Measurements from ENCODE around the gene CDHR3.
A peak's percentile ranks its signal among the peaks of the same experiment; 100 is the strongest.

Gene CDHR3

GRCh38 chr7:106071999-106072714 is 109.1 kb downstream of the CDHR3 start:
- H3K27me3 ChIP-seq (ENCODE audit: control insufficient read depth in 3 of 3, insufficient read depth in 3 of 3, low read depth in 1 of 3, low read length in 3 of 3), result peaks cover 0 to 7% (median 0%) of the 10 kb centered on the region in 3 experiments
- H2BK12ac ChIP-seq (ENCODE audit: low read length), result no peak overlapping the region
- no peaks in the 10 kb centered on the region for H3K36me3 ChIP-seq (replicated peaks in 1 of 2; ENCODE audit: control insufficient read depth in 2 of 2, insufficient read depth in 2 of 2, low read length in 2 of 2)
- H3K4me1 ChIP-seq (ENCODE audit: control insufficient read depth in 2 of 2, insufficient read depth in 1 of 2, low read depth in 1 of 2, low read length in 2 of 2), result peaks cover 0 to 6% of the 10 kb centered on the region in 2 donors
- DNase-seq (ENCODE audit: low spot score), result no peak
- no peak overlapping the region for H3K4me3 ChIP-seq (ENCODE audit: low read length in 2 of 2)
- no peak overlapping the region for H3K14ac ChIP-seq (ENCODE audit: low read length)
- no peaks in the 10 kb centered on the region for H3K79me1 ChIP-seq (ENCODE audit: low read depth, low read length)
- no peak overlapping the region for H2AFZ ChIP-seq (ENCODE audit: low read length)
- H4K8ac ChIP-seq (ENCODE audit: low read depth, low read length), result no peak overlapping the region
- H3K27ac ChIP-seq (replicated peaks; ENCODE audit: low read length), result no peak overlapping the region
- no peak overlapping the region for H2AK5ac ChIP-seq (ENCODE audit: low read depth, low read length)
- no CpG with 5 or more reads among the region's 9 CpGs for WGBS, 2 donors (ENCODE audit: extremely low coverage in 2 of 2, insufficient read length in 2 of 2, insufficient replicate concordance in 1 of 2)
- H3K4me2 ChIP-seq (ENCODE audit: insufficient read depth, low read length, poor library complexity, severe bottlenecking), result no peak overlapping the region
- H3K23ac ChIP-seq (ENCODE audit: low read depth, low read length, poor library complexity), result no peak overlapping the region
- H2BK15ac ChIP-seq (ENCODE audit: low read length), result no peak overlapping the region
- no peak overlapping the region for H3K18ac ChIP-seq (ENCODE audit: low read length)
- no peak overlapping the region for H4K91ac ChIP-seq (ENCODE audit: low read depth, low read length, poor library complexity)
- no peak overlapping the region for H2BK120ac ChIP-seq (ENCODE audit: low read depth, low read length)
- no peaks in the 10 kb centered on the region for H3K9me3 ChIP-seq (replicated peaks in 1 of 2; ENCODE audit: control insufficient read depth in 2 of 2, insufficient read depth in 1 of 2, low read depth in 1 of 2, low read length in 2 of 2)
- no peak overlapping the region for H3K4ac ChIP-seq (ENCODE audit: low read length)
- no peak overlapping the region for H2BK5ac ChIP-seq (ENCODE audit: low read length)
- H3K9ac ChIP-seq (ENCODE audit: low read depth, low read length, poor library complexity), result no peak overlapping the region

GRCh38 chr7:106072715-106073091 is 109.6 kb downstream of the CDHR3 start:
- Histone ChIP-seq H3K79me1 (ENCODE audit: low read depth, low read length) (no peaks in the 10 kb centered on the region), H2BK5ac (ENCODE audit: low read length) (no peak overlapping the region), H3K23ac (ENCODE audit: low read depth, low read length, poor library complexity) (no peak overlapping the region), H4K8ac (ENCODE audit: low read depth, low read length) (no peak overlapping the region), H2AFZ (ENCODE audit: low read length) (no peak overlapping the region), H3K4me3 (ENCODE audit: low read length in 2 of 2) (no peak overlapping the region), H3K4me2 (ENCODE audit: insufficient read depth, low read length, poor library complexity, severe bottlenecking) (no peak overlapping the region), H3K14ac (ENCODE audit: low read length) (no peak overlapping the region), H3K27ac (replicated peaks; ENCODE audit: low read length) (no peak overlapping the region), H3K9me3 (replicated peaks in 1 of 2; ENCODE audit: control insufficient read depth in 2 of 2, insufficient read depth in 1 of 2, low read depth in 1 of 2, low read length in 2 of 2) (no peaks in the 10 kb centered on the region), H3K27me3 (ENCODE audit: control insufficient read depth in 3 of 3, insufficient read depth in 3 of 3, low read depth in 1 of 3, low read length in 3 of 3) (peaks cover 0 to 5% (median 0%) of the 10 kb centered on the region in 3 experiments), H3K4ac (ENCODE audit: low read length) (no peak overlapping the region), H2BK120ac (ENCODE audit: low read depth, low read length) (no peak overlapping the region), H2AK5ac (ENCODE audit: low read depth, low read length) (no peak overlapping the region), H2BK15ac (ENCODE audit: low read length) (no peak overlapping the region), H3K18ac (ENCODE audit: low read length) (no peak overlapping the region), H3K36me3 (replicated peaks in 1 of 2; ENCODE audit: control insufficient read depth in 2 of 2, insufficient read depth in 2 of 2, low read length in 2 of 2) (no peaks in the 10 kb centered on the region), H3K9ac (ENCODE audit: low read depth, low read length, poor library complexity) (no peak overlapping the region), H2BK12ac (ENCODE audit: low read length) (no peak overlapping the region), H3K4me1 (ENCODE audit: control insufficient read depth in 2 of 2, insufficient read depth in 1 of 2, low read depth in 1 of 2, low read length in 2 of 2) (peaks cover 0 to 6% of the 10 kb centered on the region in 2 donors), H4K91ac (ENCODE audit: low read depth, low read length, poor library complexity) (no peak overlapping the region)
- DNase-seq (ENCODE audit: low spot score), result no peak
- WGBS, 2 donors (ENCODE audit: extremely low coverage in 2 of 2, insufficient read length in 2 of 2, insufficient replicate concordance in 1 of 2), result no CpG with 5 or more reads among the region's 4 CpGs

GRCh38 chr7:106073701-106074100 is 110.6 kb downstream of the CDHR3 start:
- Histone ChIP-seq H3K4me3 (ENCODE audit: low read length in 2 of 2) (no peak overlapping the region), H2BK12ac (ENCODE audit: low read length) (no peak overlapping the region), H2BK5ac (ENCODE audit: low read length) (no peak overlapping the region), H3K4me2 (ENCODE audit: insufficient read depth, low read length, poor library complexity, severe bottlenecking) (no peak overlapping the region), H3K4me1 (ENCODE audit: control insufficient read depth in 2 of 2, insufficient read depth in 1 of 2, low read depth in 1 of 2, low read length in 2 of 2) (peaks cover 0 to 6% of the 10 kb centered on the region in 2 donors), H3K9ac (ENCODE audit: low read depth, low read length, poor library complexity) (no peak overlapping the region), H3K4ac (ENCODE audit: low read length) (no peak overlapping the region), H2BK15ac (ENCODE audit: low read length) (no peak overlapping the region), H3K27me3 (ENCODE audit: control insufficient read depth in 3 of 3, insufficient read depth in 3 of 3, low read depth in 1 of 3, low read length in 3 of 3) (peaks cover 0 to under 1% (median 0%) of the 10 kb centered on the region in 3 experiments), H2AFZ (ENCODE audit: low read length) (no peak overlapping the region), H2BK120ac (ENCODE audit: low read depth, low read length) (no peak overlapping the region), H4K8ac (ENCODE audit: low read depth, low read length) (no peak overlapping the region), H3K23ac (ENCODE audit: low read depth, low read length, poor library complexity) (no peak overlapping the region), H3K9me3 (replicated peaks in 1 of 2; ENCODE audit: control insufficient read depth in 2 of 2, insufficient read depth in 1 of 2, low read depth in 1 of 2, low read length in 2 of 2) (no peaks in the 10 kb centered on the region), H3K14ac (ENCODE audit: low read length) (no peak overlapping the region), H4K91ac (ENCODE audit: low read depth, low read length, poor library complexity) (no peak overlapping the region), H3K79me1 (ENCODE audit: low read depth, low read length) (no peaks in the 10 kb centered on the region), H3K36me3 (replicated peaks in 1 of 2; ENCODE audit: control insufficient read depth in 2 of 2, insufficient read depth in 2 of 2, low read length in 2 of 2) (no peaks in the 10 kb centered on the region), H2AK5ac (ENCODE audit: low read depth, low read length) (no peak overlapping the region), H3K18ac (ENCODE audit: low read length) (no peak overlapping the region), H3K27ac (replicated peaks; ENCODE audit: low read length) (no peak overlapping the region)
- no CpG with 5 or more reads among the region's 3 CpGs for WGBS, 2 donors (ENCODE audit: extremely low coverage in 2 of 2, insufficient read length in 2 of 2, insufficient replicate concordance in 1 of 2)
- DNase-seq (ENCODE audit: low spot score), result no peak

- H3K4ac ChIP-seq (ENCODE audit: low read length), result no peak overlapping the region
- H3K4me3 ChIP-seq (ENCODE audit: low read length in 2 of 2), result no peak overlapping the region
- H3K4me2 ChIP-seq (ENCODE audit: insufficient read depth, low read length, poor library complexity, severe bottlenecking), result no peak overlapping the region
- no peak overlapping the region for H2AFZ ChIP-seq (ENCODE audit: low read length)
- no peak overlapping the region for H4K91ac ChIP-seq (ENCODE audit: low read depth, low read length, poor library complexity)
- H2BK15ac ChIP-seq (ENCODE audit: low read length), result no peak overlapping the region
- no peaks in the 10 kb centered on the region for H3K9me3 ChIP-seq (replicated peaks in 1 of 2; ENCODE audit: control insufficient read depth in 2 of 2, insufficient read depth in 1 of 2, low read depth in 1 of 2, low read length in 2 of 2)
- no CpG with 5 or more reads among the region's 9 CpGs for WGBS, 2 donors (ENCODE audit: extremely low coverage in 2 of 2, insufficient read length in 2 of 2, insufficient replicate concordance in 1 of 2)
- no peak overlapping the region for H2BK12ac ChIP-seq (ENCODE audit: low read length)
- no peaks in the 10 kb centered on the region for H3K79me1 ChIP-seq (ENCODE audit: low read depth, low read length)
- H3K23ac ChIP-seq (ENCODE audit: low read depth, low read length, poor library complexity), result no peak overlapping the region
- no peak overlapping the region for H3K27ac ChIP-seq (replicated peaks; ENCODE audit: low read length)
- no peak overlapping the region for H3K9ac ChIP-seq (ENCODE audit: low read depth, low read length, poor library complexity)
- no peak overlapping the region for H3K14ac ChIP-seq (ENCODE audit: low read length)
- no peak overlapping the region for H3K18ac ChIP-seq (ENCODE audit: low read length)
- H3K36me3 ChIP-seq (replicated peaks in 1 of 2; ENCODE audit: control insufficient read depth in 2 of 2, insufficient read depth in 2 of 2, low read length in 2 of 2), result no peaks in the 10 kb centered on the region
- no peak for DNase-seq (ENCODE audit: low spot score)
- no peak overlapping the region for H2BK120ac ChIP-seq (ENCODE audit: low read depth, low read length)
- H2BK5ac ChIP-seq (ENCODE audit: low read length), result no peak overlapping the region
- no peaks in the 10 kb centered on the region for H3K27me3 ChIP-seq (ENCODE audit: control insufficient read depth in 3 of 3, insufficient read depth in 3 of 3, low read depth in 1 of 3, low read length in 3 of 3)
- peak overlapping the region; percentile 22 for H2AK5ac ChIP-seq (ENCODE audit: low read depth, low read length)
- peaks cover 0 to 6% of the 10 kb centered on the region in 2 donors for H3K4me1 ChIP-seq (ENCODE audit: control insufficient read depth in 2 of 2, insufficient read depth in 1 of 2, low read depth in 1 of 2, low read length in 2 of 2)
- no peak overlapping the region for H4K8ac ChIP-seq (ENCODE audit: low read depth, low read length)
These were observed 111.2 kb downstream of the CDHR3 start for GRCh38 chr7:106074257-106074656.
